Mammary epithelial cell (primary cell): Measurements from ENCODE around the gene KDM5B.

Experiments
- EZH2 ChIP-seq: IDR thresholded peaks from 2 replicates; pipeline ENCODE4 v1.6.1; 2012; ENCODE audit warnings: low read length, inconsistent platforms, borderline replicate concordance
- TF ChIP-seq, protein P1 (sequence below), 2 donors: IDR thresholded peaks in 1 of 2; conservative IDR thresholded peaks in 1 of 2; 2 replicates each; pipeline ENCODE4 v1.5.1; 2011 to 2012; ENCODE audit warnings: inconsistent platforms in 2 of 2, low read length in 2 of 2, mild to moderate bottlenecking in 2 of 2, control low read depth in 1 of 2, low read depth in 1 of 2; ENCODE audit not compliant: insufficient read depth in 1 of 2; ENCODE audit errors: extremely low read depth in 1 of 2

DNA sequence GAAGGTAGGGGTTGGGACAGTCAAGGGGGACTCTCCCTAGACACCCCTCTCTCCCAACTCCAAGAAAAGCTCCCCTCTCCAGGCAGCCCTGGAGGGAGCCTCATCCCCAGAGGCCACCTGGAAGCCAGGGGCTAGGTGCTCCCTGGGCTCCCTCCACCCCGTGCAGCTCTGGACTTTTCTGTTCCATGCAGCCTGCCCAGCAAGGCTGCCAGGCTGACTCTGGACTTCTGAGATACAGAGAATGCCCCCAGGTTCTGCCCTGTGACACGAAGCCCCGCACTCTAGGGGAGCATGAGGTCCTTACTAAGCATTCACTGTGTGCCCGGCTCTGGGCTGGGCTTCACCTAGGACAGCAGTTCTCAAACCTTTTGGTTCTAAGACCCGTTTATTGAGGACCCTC, 108.2 kb downstream of the KDM5B start:
- no peak for TF ChIP-seq EZH2
- TF ChIP-seq, protein P1, sequence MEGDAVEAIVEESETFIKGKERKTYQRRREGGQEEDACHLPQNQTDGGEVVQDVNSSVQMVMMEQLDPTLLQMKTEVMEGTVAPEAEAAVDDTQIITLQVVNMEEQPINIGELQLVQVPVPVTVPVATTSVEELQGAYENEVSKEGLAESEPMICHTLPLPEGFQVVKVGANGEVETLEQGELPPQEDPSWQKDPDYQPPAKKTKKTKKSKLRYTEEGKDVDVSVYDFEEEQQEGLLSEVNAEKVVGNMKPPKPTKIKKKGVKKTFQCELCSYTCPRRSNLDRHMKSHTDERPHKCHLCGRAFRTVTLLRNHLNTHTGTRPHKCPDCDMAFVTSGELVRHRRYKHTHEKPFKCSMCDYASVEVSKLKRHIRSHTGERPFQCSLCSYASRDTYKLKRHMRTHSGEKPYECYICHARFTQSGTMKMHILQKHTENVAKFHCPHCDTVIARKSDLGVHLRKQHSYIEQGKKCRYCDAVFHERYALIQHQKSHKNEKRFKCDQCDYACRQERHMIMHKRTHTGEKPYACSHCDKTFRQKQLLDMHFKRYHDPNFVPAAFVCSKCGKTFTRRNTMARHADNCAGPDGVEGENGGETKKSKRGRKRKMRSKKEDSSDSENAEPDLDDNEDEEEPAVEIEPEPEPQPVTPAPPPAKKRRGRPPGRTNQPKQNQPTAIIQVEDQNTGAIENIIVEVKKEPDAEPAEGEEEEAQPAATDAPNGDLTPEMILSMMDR (conservative IDR thresholded peaks at IDR 0.05 in 1 of 2, IDR thresholded peaks at IDR 0.05 in 1 of 2; ENCODE audit: extremely low read depth in 1 of 2, insufficient read depth in 1 of 2, low read depth in 1 of 2, low read length in 2 of 2), result no peak
